ENCODE results near the gene HAUS6.

DNA sequence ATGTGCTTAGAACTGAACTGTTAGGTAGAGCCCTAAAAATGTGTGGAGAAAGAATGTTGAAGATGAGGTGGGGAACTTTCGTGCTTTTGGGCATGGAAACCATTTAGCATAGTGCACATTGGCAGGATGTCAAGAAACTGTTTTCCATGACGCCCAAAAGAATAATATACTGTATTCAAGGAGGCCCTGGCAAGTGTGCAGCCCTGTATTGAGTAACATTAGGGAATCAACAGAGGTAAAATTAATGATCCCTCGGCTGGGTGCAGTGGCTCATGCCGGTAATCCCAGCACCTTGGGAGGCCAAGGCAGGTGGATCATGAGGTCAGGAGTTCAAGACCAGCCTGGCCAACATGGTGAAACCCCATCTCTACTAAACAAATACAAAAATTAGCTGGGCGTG, 45.5 kb upstream of the HAUS6 start:
- TF ChIP-seq CTCF (IDR thresholded peaks at IDR 0.05; ENCODE audit: low read depth, low read length) = no peak
- TF ChIP-seq POLR2A (IDR thresholded peaks at IDR 0.05; ENCODE audit: extremely low read depth, insufficient read length) = no peak
